ENCODE measurements around the gene ZNF177. TPM values are rescaled to one million over a fixed set of nuclear protein-coding genes. Genes with fewer than 3 reads are reported as not detected.

ZNF177 gene
- total RNA-seq, 1 experiment from 2014 or later, result 2.2 TPM

DNA sequence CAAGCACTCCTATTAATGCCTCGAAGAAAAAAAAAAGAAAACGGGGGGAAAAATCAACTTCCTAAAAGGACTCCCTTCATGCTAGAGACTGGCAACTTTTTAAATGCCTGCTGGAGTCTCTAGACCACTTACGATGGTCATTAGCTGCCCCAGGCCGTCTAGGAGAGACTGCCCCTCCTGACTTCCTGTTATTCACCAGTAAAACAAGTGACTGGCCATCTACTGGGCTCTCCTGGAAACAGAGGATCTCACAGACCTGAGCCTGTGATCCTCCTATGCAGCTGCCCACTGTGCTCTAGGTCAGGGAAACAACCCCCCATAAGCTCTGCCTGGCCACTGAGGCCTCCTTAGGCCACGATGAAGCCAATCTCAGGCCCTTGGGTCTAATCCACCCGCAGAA, 65.1 kb downstream of the ZNF177 start:
- DNase-seq (ENCODE audit: low read depth), result no peak

DNA sequence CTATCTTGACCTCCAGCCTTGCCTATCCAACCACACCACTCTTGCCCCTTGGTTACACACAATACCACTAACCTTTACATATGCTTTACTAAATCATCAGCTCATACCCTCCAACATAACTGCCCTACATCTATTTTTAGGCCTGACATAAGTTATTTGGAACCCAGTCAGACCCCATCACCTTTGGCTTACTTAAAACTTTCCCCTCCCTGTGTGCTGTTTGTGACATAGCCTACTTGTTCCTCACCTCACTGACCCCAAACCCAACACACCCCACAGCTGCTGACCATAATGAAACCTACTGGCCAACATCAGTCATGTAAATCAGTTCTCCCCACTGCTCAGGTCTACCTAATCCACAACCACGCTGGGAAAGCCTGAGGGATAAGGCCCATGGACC, 67.6 kb downstream of the ZNF177 start:
- no peak for DNase-seq (ENCODE audit: low read depth)

GRCh38 chr19:9431475-9431874, 68.7 kb downstream of the ZNF177 start:
- DNase-seq (ENCODE audit: low read depth), result peak; percentile 68

Other genes with a start within 250 kb of the ZNF177 start
- gene OR7G1, start 247.2 kb upstream of the ZNF177 start, total RNA-seq (2014; rRNA removed), result not detected in 2 replicates
- gene OR7G3, start 236.1 kb upstream of the ZNF177 start, total RNA-seq (2014; rRNA removed), result not detected in 2 replicates
- 22.8 and 23.8 TPM in 2 replicates for gene ZNF317, start 222.6 kb upstream of the ZNF177 start, total RNA-seq (2014; rRNA removed)
- 0.17 TPM in 1 of 2 replicates, not detected in the other for gene OR7D2, start 184.0 kb upstream of the ZNF177 start, total RNA-seq (2014; rRNA removed)
- not detected in 2 replicates for gene OR7D4, start 143.4 kb upstream of the ZNF177 start, total RNA-seq (2014; rRNA removed)
- not detected in 2 replicates for gene OR7E24, start 112.1 kb upstream of the ZNF177 start, total RNA-seq (2014; rRNA removed)
- 13.9 and 34.0 TPM in 2 replicates for gene ZNF699, start 53.2 kb upstream of the ZNF177 start, total RNA-seq (2014; rRNA removed)
- 6.2 and 8.0 TPM in 2 replicates for gene ZNF559, start 38.8 kb upstream of the ZNF177 start, total RNA-seq (2014; rRNA removed)
- gene ZNF266, start 72.6 kb downstream of the ZNF177 start, total RNA-seq (2014; rRNA removed), result 10.8 and 12.9 TPM in 2 replicates
- not detected in 2 replicates for gene ZNF560, start 135.6 kb downstream of the ZNF177 start, total RNA-seq (2014; rRNA removed)
- gene ZNF426, start 175.6 kb downstream of the ZNF177 start, total RNA-seq (2014; rRNA removed), result 10.3 and 13.9 TPM in 2 replicates
- 30.4 and 34.3 TPM in 2 replicates for gene ZNF121, start 221.5 kb downstream of the ZNF177 start, total RNA-seq (2014; rRNA removed)

Measured in LHCN-M2 (cell line).